Left lung (tissue), 10 donors: ENCODE results near the gene MIGA1. TPM values are rescaled to one million over a fixed set of nuclear protein-coding genes. Genes with fewer than 3 reads are reported as not detected.
"Not testable (repeated sequence)": the region's sequence is repeated elsewhere in the genome, so short reads cannot be mapped to it uniquely, and the experiment has no call there.

Source experiments
- ATAC-seq: fragments of 200-7000 bp; cut with Tn5 transposase; one replicate; pipeline ENCODE4 v1.9.1; 2020; ENCODE audit warnings: moderate library complexity
- DNase-seq, 4 donors: peaks; one replicate each; pipeline ENCODE4 v3.0.0-alpha.2; 2013 to 2020
- H3K27ac ChIP-seq, 2 donors: fragments of 200-600 bp; sonication (generic) in 1 of 2; one replicate each; pipeline versions ENCODE4 v1.5.0 to v1.8.0; 2020 to 2021
- H3K27me3 ChIP-seq, 2 donors: fragments of 200-600 bp; sonication (generic) in 1 of 2; one replicate each; pipeline versions ENCODE4 v1.5.0 to v1.8.0; 2020 to 2021
- H3K36me3 ChIP-seq, 2 donors: fragments of 200-600 bp; sonication (generic) in 1 of 2; one replicate each; pipeline versions ENCODE4 v1.5.0 to v1.8.0; 2020 to 2021
- H3K4me1 ChIP-seq, 2 donors: fragments of 200-600 bp; one replicate each; pipeline ENCODE4 v1.8.0; 2021
- H3K4me3 ChIP-seq, 2 donors: fragments of 200-600 bp; sonication (generic) in 1 of 2; one replicate each; pipeline versions ENCODE4 v1.5.0 to v1.8.0; 2020 to 2021; ENCODE audit warnings: mild to moderate bottlenecking in 1 of 2
- H3K9me3 ChIP-seq, 2 donors: fragments of 200-600 bp; sonication (generic) in 1 of 2; one replicate each; pipeline versions ENCODE4 v1.5.0 to v1.8.0; 2020 to 2021
- intact Hi-C, 2 donors: fragments of 100-400 bp; cut with DNase I; formaldehyde crosslinking; loops; one replicate each; pipeline versions ENCODE4 v1.11.2 to v1.14.2; 2022
- polyA plus RNA-seq, 6 donors: library from polyadenylated mRNA; unstranded; fragments of 120-200 nt; gene quantifications; one replicate each; pipeline ENCODE4 v1.2.1, GENCODE V29; 2013; ENCODE audit not compliant: insufficient read length in 6 of 6
- total RNA-seq, 2 donors: library from RNA; stranded (reverse); fragmentation: NEBNext Ultra II Directional; extraction: Animal tissue kit (Norgen Biotek cat#: 25700); gene quantifications; one replicate each; pipeline ENCODE4 v1.2.1, GENCODE V29; 2021
- TF ChIP-seq, protein P1 (sequence below), 2 donors: fragments of 200-600 bp; sonication (generic) in 1 of 2; IDR thresholded peaks; one replicate each; pipeline versions ENCODE4 v1.5.0 to v1.8.0; 2021; ENCODE audit warnings: antibody characterized with exemption in 2 of 2
- donor health status: DM: no; HTN: yes; CAD: no.
- donor health status: DM: no; HTN: no; CAD: no.

Gene MIGA1
- total and polyA plus RNA-seq, 8 donors = 15.5 to 20.5 (median 18.6) TPM

GRCh38 chr1:77797991-77798390 lies 18.5 kb downstream of the MIGA1 start:
- H3K9me3 ChIP-seq = no peaks in the 10 kb centered on the region
- no peaks in the 10 kb centered on the region for H3K27me3 ChIP-seq
- peaks cover 0 to 22% of the 10 kb centered on the region in 2 donors for H3K36me3 ChIP-seq
- H3K4me1 ChIP-seq = no peaks in the 10 kb centered on the region
- intact Hi-C loops = no loop called here
- ATAC-seq (no peak), DNase-seq (no peak)
- H3K27ac ChIP-seq = peak overlapping the region in 1 of 2 donors; percentile 8
- TF ChIP-seq, protein P1, sequence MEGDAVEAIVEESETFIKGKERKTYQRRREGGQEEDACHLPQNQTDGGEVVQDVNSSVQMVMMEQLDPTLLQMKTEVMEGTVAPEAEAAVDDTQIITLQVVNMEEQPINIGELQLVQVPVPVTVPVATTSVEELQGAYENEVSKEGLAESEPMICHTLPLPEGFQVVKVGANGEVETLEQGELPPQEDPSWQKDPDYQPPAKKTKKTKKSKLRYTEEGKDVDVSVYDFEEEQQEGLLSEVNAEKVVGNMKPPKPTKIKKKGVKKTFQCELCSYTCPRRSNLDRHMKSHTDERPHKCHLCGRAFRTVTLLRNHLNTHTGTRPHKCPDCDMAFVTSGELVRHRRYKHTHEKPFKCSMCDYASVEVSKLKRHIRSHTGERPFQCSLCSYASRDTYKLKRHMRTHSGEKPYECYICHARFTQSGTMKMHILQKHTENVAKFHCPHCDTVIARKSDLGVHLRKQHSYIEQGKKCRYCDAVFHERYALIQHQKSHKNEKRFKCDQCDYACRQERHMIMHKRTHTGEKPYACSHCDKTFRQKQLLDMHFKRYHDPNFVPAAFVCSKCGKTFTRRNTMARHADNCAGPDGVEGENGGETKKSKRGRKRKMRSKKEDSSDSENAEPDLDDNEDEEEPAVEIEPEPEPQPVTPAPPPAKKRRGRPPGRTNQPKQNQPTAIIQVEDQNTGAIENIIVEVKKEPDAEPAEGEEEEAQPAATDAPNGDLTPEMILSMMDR (IDR thresholded peaks at IDR 0.05) = no peak
- H3K4me3 ChIP-seq = no peak overlapping the region

GRCh38 chr1:77802026-77802425 lies 22.6 kb downstream of the MIGA1 start:
- Histone ChIP-seq H3K4me3 (no peak overlapping the region), H3K27me3 (no peaks in the 10 kb centered on the region), H3K4me1 (no peaks in the 10 kb centered on the region), H3K27ac (no peak overlapping the region), H3K36me3 (peaks cover 0 to 47% of the 10 kb centered on the region in 2 donors), H3K9me3 (no peaks in the 10 kb centered on the region)
- TF ChIP-seq, protein P1 (IDR thresholded peaks at IDR 0.05) = no peak
- DNase-seq (no peak), ATAC-seq (no peak)
- intact Hi-C loops = no loop called here

GRCh38 chr1:77803371-77803770 lies 23.9 kb downstream of the MIGA1 start:
- TF ChIP-seq, protein P1 (IDR thresholded peaks at IDR 0.05) = no peak
- ATAC-seq = no peak
- intact Hi-C loops = no loop called here
- Histone ChIP-seq H3K9me3 (no peaks in the 10 kb centered on the region), H3K27me3 (no peaks in the 10 kb centered on the region), H3K36me3 (peaks cover 0 to 60% of the 10 kb centered on the region in 2 donors), H3K4me1 (no peaks in the 10 kb centered on the region), H3K27ac (no peak overlapping the region), H3K4me3 (no peak overlapping the region)
- no peak for DNase-seq

GRCh38 chr1:77809787-77810462 lies 30.5 kb downstream of the MIGA1 start:
- H3K9me3 ChIP-seq, H3K27ac ChIP-seq, ATAC-seq, H3K4me3 ChIP-seq, H3K27me3 ChIP-seq, H3K4me1 ChIP-seq, DNase-seq, intact Hi-C loops: not testable (repeated sequence)
- H3K36me3 ChIP-seq = peaks cover 0 to 68% of the 10 kb centered on the region in 2 donors

GRCh38 chr1:77811589-77811988 lies 32.1 kb downstream of the MIGA1 start:
- H3K27me3 ChIP-seq, intact Hi-C loops, H3K9me3 ChIP-seq, DNase-seq, H3K4me1 ChIP-seq, H3K27ac ChIP-seq, H3K4me3 ChIP-seq: not testable (repeated sequence)
- peak; percentile 25 for ATAC-seq
- H3K36me3 ChIP-seq = peaks cover 0 to 71% of the 10 kb centered on the region in 2 donors

- ATAC-seq (no peak), DNase-seq (no peak)
- Histone ChIP-seq H3K27ac (no peak overlapping the region), H3K4me1 (no peaks in the 10 kb centered on the region), H3K9me3 (no peaks in the 10 kb centered on the region), H3K4me3 (no peak overlapping the region), H3K36me3 (peaks cover 0 to 78% of the 10 kb centered on the region in 2 donors), H3K27me3 (no peaks in the 10 kb centered on the region)
- intact Hi-C loops = no loop called here
- TF ChIP-seq, protein P1 (IDR thresholded peaks at IDR 0.05) = no peak
Measured at GRCh38 chr1:77817368-77818209, 38.1 kb downstream of the MIGA1 start.
